ENCODE data around the gene SDR42E2.

DNA sequence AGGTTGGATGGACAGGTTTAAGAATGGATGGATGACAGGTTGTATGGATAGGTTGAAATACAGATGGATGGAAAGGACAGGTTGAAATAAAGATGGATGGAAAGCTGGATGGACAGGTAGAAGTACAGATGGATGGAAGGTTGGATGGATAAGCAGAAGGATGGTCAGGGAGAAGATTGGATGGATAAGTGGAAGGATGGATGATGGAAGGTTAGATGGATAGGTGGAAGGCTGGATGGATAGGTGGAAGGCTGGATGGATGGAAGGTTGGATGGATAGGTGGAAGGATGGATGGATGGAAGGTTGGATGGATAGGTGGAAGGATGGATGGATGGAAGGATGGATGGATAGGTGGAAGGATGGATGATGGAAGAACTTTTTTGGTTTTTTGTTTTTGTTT is 905 bp upstream of the SDR42E2 start:
- TF ChIP-seq, protein P1, sequence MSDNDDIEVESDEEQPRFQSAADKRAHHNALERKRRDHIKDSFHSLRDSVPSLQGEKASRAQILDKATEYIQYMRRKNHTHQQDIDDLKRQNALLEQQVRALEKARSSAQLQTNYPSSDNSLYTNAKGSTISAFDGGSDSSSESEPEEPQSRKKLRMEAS (IDR thresholded peaks at IDR 0.05) = no peak
- TF ChIP-seq RXRA (IDR thresholded peaks at IDR 0.05) (no peak), JUND (IDR thresholded peaks at IDR 0.05) (no peak)
- TF ChIP-seq, protein P2, sequence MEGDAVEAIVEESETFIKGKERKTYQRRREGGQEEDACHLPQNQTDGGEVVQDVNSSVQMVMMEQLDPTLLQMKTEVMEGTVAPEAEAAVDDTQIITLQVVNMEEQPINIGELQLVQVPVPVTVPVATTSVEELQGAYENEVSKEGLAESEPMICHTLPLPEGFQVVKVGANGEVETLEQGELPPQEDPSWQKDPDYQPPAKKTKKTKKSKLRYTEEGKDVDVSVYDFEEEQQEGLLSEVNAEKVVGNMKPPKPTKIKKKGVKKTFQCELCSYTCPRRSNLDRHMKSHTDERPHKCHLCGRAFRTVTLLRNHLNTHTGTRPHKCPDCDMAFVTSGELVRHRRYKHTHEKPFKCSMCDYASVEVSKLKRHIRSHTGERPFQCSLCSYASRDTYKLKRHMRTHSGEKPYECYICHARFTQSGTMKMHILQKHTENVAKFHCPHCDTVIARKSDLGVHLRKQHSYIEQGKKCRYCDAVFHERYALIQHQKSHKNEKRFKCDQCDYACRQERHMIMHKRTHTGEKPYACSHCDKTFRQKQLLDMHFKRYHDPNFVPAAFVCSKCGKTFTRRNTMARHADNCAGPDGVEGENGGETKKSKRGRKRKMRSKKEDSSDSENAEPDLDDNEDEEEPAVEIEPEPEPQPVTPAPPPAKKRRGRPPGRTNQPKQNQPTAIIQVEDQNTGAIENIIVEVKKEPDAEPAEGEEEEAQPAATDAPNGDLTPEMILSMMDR (IDR thresholded peaks at IDR 0.05; ENCODE audit: low read depth, low read length, missing input control) = no peak
